ENCODE data around the gene SLC6A19.

SLC6A19 gene

GRCh38 chr5:1216918-1217295, 15.5 kb downstream of the SLC6A19 start:
- Histone ChIP-seq H3K36me3 (no peaks in the 10 kb centered on the region), H3K4me3 (ENCODE audit: low read depth, low read length) (no peak overlapping the region), H3K27me3 (ENCODE audit: insufficient read depth, low read depth, severe bottlenecking) (no peaks in the 10 kb centered on the region), H3K9me3 (ENCODE audit: severe bottlenecking) (peaks cover 7% of the 10 kb centered on the region), H3K27ac (no peak overlapping the region)
- TF ChIP-seq, protein P1, sequence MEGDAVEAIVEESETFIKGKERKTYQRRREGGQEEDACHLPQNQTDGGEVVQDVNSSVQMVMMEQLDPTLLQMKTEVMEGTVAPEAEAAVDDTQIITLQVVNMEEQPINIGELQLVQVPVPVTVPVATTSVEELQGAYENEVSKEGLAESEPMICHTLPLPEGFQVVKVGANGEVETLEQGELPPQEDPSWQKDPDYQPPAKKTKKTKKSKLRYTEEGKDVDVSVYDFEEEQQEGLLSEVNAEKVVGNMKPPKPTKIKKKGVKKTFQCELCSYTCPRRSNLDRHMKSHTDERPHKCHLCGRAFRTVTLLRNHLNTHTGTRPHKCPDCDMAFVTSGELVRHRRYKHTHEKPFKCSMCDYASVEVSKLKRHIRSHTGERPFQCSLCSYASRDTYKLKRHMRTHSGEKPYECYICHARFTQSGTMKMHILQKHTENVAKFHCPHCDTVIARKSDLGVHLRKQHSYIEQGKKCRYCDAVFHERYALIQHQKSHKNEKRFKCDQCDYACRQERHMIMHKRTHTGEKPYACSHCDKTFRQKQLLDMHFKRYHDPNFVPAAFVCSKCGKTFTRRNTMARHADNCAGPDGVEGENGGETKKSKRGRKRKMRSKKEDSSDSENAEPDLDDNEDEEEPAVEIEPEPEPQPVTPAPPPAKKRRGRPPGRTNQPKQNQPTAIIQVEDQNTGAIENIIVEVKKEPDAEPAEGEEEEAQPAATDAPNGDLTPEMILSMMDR (IDR thresholded peaks at IDR 0.05; ENCODE audit: low read depth, low read length) = no peak
- no peak for DNase-seq

GRCh38 chr5:1217596-1218206, 16.3 kb downstream of the SLC6A19 start:
- no peak for DNase-seq
- TF ChIP-seq, protein P1 (IDR thresholded peaks at IDR 0.05; ENCODE audit: low read depth, low read length) = no peak
- Histone ChIP-seq H3K27me3 (ENCODE audit: insufficient read depth, low read depth, severe bottlenecking) (no peaks in the 10 kb centered on the region), H3K4me3 (ENCODE audit: low read depth, low read length) (no peak overlapping the region), H3K9me3 (ENCODE audit: severe bottlenecking) (peaks cover 7% of the 10 kb centered on the region), H3K36me3 (no peaks in the 10 kb centered on the region), H3K27ac (no peak overlapping the region)

DNA sequence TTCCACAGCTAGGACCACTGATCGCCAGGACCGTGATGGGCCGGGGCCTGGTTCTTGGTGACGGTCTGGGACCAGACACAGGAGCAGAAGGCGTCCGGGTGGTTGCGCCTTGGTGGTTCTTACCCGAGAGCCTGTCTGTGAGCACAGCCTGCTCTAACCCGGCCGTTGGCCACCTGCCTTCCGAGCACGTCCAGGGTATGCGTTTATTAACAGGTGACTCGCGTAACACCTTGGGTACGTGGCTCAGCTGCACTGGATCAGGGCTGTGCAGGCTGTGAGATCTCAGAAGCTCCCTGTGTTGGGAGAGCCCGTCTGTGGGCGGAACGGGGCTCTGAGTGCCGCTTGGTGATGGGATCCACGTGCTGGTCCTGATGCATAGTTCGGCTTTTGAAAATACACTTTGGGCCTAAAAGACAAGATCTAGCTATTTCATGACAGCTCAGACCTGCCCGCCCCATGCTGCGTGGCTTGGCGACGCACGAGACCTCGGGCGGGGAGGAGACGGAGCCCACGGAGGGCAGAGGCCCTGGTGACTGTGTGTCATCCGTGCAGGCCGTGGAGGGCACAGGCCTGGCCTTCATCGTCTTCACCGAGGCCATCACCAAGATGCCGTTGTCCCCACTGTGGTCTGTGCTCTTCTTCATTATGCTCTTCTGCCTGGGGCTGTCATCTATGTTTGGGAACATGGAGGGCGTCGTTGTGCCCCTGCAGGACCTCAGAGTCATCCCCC, 17.1 kb downstream of the SLC6A19 start:
- TF ChIP-seq, protein P1 (IDR thresholded peaks at IDR 0.05; ENCODE audit: low read depth, low read length) = no peak
- Histone ChIP-seq H3K36me3 (no peaks in the 10 kb centered on the region), H3K27ac (no peak overlapping the region; the same call in 1 of the 2 replicates), H3K9me3 (ENCODE audit: severe bottlenecking) (peaks cover 7% of the 10 kb centered on the region), H3K27me3 (ENCODE audit: insufficient read depth, low read depth, severe bottlenecking) (no peaks in the 10 kb centered on the region), H3K4me3 (ENCODE audit: low read depth, low read length) (no peak overlapping the region)
- no peak for DNase-seq

DNA sequence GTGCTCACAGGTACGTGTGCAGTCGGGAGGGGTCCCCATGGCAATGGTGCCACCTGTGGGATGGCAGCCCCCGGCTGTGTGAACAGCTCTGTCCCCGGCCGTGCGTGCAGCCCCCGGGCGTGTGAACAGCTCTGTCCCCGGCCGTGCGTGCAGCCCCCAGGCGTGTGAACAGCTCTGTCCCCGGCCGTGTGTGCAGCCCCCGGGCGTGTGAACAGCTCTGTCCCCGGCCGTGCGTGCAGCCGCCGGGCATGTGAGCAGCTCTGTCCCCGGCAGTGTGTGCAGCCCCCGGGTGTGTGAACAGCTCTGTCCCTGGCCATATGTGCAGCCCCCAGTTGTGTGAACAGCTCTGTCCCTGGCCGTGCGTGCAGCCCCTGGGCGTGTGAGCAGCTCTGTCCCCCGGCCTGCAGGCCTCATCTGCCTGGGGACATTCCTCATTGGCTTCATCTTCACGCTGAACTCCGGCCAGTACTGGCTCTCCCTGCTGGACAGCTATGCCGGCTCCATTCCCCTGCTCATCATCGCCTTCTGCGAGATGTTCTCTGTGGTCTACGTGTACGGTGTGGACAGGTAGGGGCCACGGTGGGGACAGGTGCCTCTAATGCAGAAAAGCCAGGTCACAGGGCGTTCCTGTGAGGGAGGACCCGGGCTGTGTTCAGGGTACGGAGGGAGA, 17.8 kb downstream of the SLC6A19 start:
- TF ChIP-seq, protein P1 (IDR thresholded peaks at IDR 0.05; ENCODE audit: low read depth, low read length) = no peak
- no peak for DNase-seq
- Histone ChIP-seq H3K9me3 (ENCODE audit: severe bottlenecking) (peaks cover 7% of the 10 kb centered on the region), H3K36me3 (no peaks in the 10 kb centered on the region), H3K27me3 (ENCODE audit: insufficient read depth, low read depth, severe bottlenecking) (no peaks in the 10 kb centered on the region), H3K4me3 (ENCODE audit: low read depth, low read length) (no peak overlapping the region), H3K27ac (no peak overlapping the region)

GRCh38 chr5:1219768-1220100, 18.3 kb downstream of the SLC6A19 start:
- Histone ChIP-seq H3K27ac (no peak overlapping the region), H3K27me3 (ENCODE audit: insufficient read depth, low read depth, severe bottlenecking) (no peaks in the 10 kb centered on the region), H3K9me3 (ENCODE audit: severe bottlenecking) (peaks cover 7% of the 10 kb centered on the region), H3K36me3 (no peaks in the 10 kb centered on the region), H3K4me3 (ENCODE audit: low read depth, low read length) (no peak overlapping the region)
- TF ChIP-seq, protein P1 (IDR thresholded peaks at IDR 0.05; ENCODE audit: low read depth, low read length) = no peak
- no peak for DNase-seq

All from WERI-Rb-1 (cell line).